IPS-18a (cell line): ENCODE data around the gene GINS2.

ENCODE experiments used
- H3K27ac ChIP-seq: one replicate; pipeline ENCODE4 v1.5.1; 2013; ENCODE audit warnings: low read length
- H3K27me3 ChIP-seq: one replicate; pipeline ENCODE4 v1.6.1; 2013; ENCODE audit warnings: mild to moderate bottlenecking, low read length; ENCODE audit not compliant: control insufficient read depth, insufficient read depth
- H3K36me3 ChIP-seq: one replicate; pipeline ENCODE4 v1.6.1; 2013; ENCODE audit warnings: low read depth, low read length; ENCODE audit not compliant: control insufficient read depth
- H3K4me1 ChIP-seq: one replicate; pipeline ENCODE4 v1.6.1; 2013; ENCODE audit warnings: low read depth, low read length; ENCODE audit not compliant: control insufficient read depth
- H3K4me3 ChIP-seq: one replicate; pipeline ENCODE4 v1.5.1; 2013; ENCODE audit warnings: low read length
- H3K9ac ChIP-seq: one replicate; pipeline ENCODE4 v1.6.1; 2013; ENCODE audit warnings: mild to moderate bottlenecking, low read length, moderate library complexity
- H3K9me3 ChIP-seq: one replicate; pipeline ENCODE4 v1.6.1; 2013; ENCODE audit warnings: low read depth, low read length; ENCODE audit not compliant: control insufficient read depth

GINS2 gene

GRCh38 chr16:85715169-85716021 lies 26.6 kb upstream of the GINS2 start:
- Histone ChIP-seq H3K36me3 (no peaks in the 10 kb centered on the region), H3K9me3 (no peaks in the 10 kb centered on the region), H3K27ac (no peak overlapping the region), H3K4me1 (peaks cover 5% of the 10 kb centered on the region), H3K4me3 (peak overlapping the region; percentile 38), H3K9ac (no peak overlapping the region), H3K27me3 (peaks cover 20% of the 10 kb centered on the region)

- no peaks in the 10 kb centered on the region for H3K9me3 ChIP-seq
- H3K36me3 ChIP-seq: no peaks in the 10 kb centered on the region
- H3K27ac ChIP-seq: no peak overlapping the region
- H3K4me1 ChIP-seq: peaks cover 5% of the 10 kb centered on the region
- peaks cover 20% of the 10 kb centered on the region for H3K27me3 ChIP-seq
- no peak overlapping the region for H3K4me3 ChIP-seq
- H3K9ac ChIP-seq: no peak overlapping the region
These were observed 24.0 kb upstream of the GINS2 start for GRCh38 chr16:85712801-85713200.

DNA sequence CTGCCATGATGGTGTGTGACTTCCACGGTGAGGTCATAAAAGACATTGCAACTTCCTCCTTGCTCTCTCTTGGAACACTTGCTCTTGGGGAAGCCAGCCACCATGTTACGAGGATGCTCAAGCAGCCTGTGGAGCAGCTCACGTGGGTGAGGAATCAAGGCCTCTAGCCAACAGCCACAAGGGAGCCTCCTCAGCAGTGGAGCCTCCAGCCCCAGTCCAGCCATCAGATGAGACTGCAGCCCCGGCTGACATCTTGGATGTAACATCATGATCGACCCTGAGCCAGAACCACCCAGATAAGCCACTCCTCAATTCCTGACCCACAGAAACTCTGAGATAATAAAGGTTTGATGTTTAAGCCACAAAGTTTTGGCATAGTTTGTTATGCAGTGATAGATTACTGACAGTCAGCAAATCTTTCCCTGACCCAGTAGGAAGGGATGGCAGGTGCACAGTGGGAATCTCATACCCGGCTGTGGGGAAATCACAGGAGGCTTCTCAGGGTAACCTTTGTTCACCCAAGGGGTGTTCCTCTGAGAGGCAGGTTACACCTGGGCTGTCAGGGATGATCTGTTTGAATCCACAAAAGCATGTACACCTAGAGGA lies 23.3 kb upstream of the GINS2 start:
- Histone ChIP-seq H3K4me3 (no peak overlapping the region), H3K9ac (no peak overlapping the region), H3K27ac (no peak overlapping the region), H3K9me3 (no peaks in the 10 kb centered on the region), H3K27me3 (peaks cover 20% of the 10 kb centered on the region), H3K4me1 (peaks cover 5% of the 10 kb centered on the region), H3K36me3 (no peaks in the 10 kb centered on the region)

DNA sequence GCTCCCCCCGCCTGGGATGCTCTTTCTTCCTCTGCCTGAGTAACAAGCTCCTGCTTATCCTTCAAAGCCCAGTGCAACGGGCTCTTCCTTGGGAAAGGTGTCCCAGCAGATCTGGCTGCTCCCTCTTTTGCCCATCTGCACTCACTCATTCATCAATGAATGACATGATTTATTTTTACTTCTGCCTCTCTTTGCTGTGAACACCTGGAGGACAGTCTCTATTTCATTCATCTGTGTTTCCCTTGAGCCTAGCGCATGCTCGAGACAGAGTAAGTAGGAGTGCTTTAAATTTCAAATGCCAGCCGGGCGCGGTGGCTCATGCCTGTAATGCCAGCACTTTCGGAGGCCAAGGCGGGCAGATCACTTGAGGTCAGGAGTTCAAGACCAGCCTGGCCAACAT lies 22.0 kb upstream of the GINS2 start:
- Histone ChIP-seq H3K9me3 (no peaks in the 10 kb centered on the region), H3K27ac (no peak overlapping the region), H3K4me3 (no peak overlapping the region), H3K27me3 (peaks cover 8% of the 10 kb centered on the region), H3K36me3 (no peaks in the 10 kb centered on the region), H3K4me1 (peaks cover 5% of the 10 kb centered on the region), H3K9ac (no peak overlapping the region)

- no peak overlapping the region for H3K27ac ChIP-seq
- no peaks in the 10 kb centered on the region for H3K4me1 ChIP-seq
- H3K9ac ChIP-seq: no peak overlapping the region
- peaks cover under 1% of the 10 kb centered on the region for H3K27me3 ChIP-seq
- no peak overlapping the region for H3K4me3 ChIP-seq
- H3K9me3 ChIP-seq: no peaks in the 10 kb centered on the region
- H3K36me3 ChIP-seq: no peaks in the 10 kb centered on the region
These were observed 21.2 kb upstream of the GINS2 start for GRCh38 chr16:85709766-85710585.

DNA sequence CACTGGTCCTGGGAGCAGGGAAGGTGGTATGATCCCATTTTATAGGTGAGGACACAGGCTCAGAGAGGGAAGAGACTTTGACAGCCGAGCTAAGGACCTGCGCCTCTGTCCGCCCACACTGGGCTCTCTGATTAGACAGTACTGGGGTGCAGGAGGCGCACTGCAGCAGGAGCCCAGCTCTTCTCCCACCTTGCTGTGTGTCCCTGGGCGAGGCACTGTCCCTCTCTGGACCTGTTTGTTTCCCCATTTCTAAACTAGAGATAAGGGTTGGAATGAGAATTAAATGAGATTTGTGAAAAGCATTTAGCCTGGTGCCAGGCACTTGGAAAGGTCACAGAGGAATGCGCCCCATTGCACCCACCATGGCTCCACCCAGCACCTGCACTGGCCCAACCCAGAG lies 19.6 kb upstream of the GINS2 start:
- Histone ChIP-seq H3K4me3 (no peak overlapping the region), H3K9me3 (no peaks in the 10 kb centered on the region), H3K27me3 (no peaks in the 10 kb centered on the region), H3K9ac (no peak overlapping the region), H3K36me3 (no peaks in the 10 kb centered on the region), H3K4me1 (no peaks in the 10 kb centered on the region), H3K27ac (no peak overlapping the region)

GRCh38 chr16:85707528-85708095 lies 18.9 kb upstream of the GINS2 start:
- H3K27ac ChIP-seq: no peak overlapping the region
- no peaks in the 10 kb centered on the region for H3K36me3 ChIP-seq
- no peak overlapping the region for H3K9ac ChIP-seq
- no peaks in the 10 kb centered on the region for H3K4me1 ChIP-seq
- H3K4me3 ChIP-seq: no peak overlapping the region
- H3K9me3 ChIP-seq: no peaks in the 10 kb centered on the region
- H3K27me3 ChIP-seq: no peaks in the 10 kb centered on the region

GRCh38 chr16:85706449-85707034 lies 17.8 kb upstream of the GINS2 start:
- H3K27me3 ChIP-seq: no peaks in the 10 kb centered on the region
- H3K4me3 ChIP-seq: no peak overlapping the region
- no peaks in the 10 kb centered on the region for H3K4me1 ChIP-seq
- H3K27ac ChIP-seq: no peak overlapping the region
- no peak overlapping the region for H3K9ac ChIP-seq
- no peaks in the 10 kb centered on the region for H3K36me3 ChIP-seq
- H3K9me3 ChIP-seq: no peaks in the 10 kb centered on the region

DNA sequence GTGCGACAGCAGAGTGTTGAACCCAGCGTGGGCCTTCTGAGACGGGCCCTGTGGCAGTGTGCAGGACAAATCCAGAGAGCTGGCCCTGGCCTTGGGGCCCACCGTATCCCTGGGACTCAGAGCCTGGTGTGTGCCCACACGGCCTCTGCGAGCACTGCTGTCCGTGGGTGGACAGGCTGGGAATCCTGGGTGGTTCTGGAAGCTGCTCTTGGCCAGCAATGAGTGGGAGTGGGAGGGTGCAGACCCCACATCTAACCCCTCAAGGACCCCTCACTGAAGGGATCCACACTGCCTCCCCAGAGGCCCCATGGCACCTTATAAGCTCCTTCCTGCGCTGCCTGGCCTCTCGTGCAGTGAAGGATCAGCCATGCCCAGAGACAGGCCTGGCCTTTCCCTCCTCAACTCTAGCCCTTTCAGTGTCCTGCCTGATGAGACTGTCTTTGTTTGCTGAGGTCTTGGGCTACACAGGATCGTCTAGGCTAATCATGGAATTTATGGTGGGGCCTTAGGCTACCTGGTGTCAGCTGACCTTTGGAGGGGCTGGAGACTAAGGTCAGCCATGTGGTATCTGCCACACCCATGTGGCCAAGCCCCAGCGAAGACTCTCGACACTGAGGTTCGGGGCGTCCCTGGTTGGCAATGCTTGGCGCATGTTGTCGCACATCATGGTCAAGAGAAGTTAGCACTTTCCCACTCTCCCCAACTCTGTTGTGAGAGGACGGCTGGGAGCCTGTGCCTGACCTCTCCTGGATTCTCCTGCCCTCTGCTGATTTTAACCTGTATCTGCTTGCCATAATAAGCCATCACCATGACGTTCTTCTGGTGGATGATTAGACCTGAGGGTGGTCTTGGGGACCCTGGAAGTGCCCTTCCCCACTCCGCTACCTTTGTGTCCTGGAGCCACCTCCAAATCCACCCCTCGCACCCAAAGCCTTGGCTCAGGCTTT lies 16.4 kb upstream of the GINS2 start:
- Histone ChIP-seq H3K27ac (no peak overlapping the region), H3K9me3 (no peaks in the 10 kb centered on the region), H3K27me3 (no peaks in the 10 kb centered on the region), H3K9ac (no peak overlapping the region), H3K4me3 (no peak overlapping the region), H3K4me1 (no peaks in the 10 kb centered on the region), H3K36me3 (no peaks in the 10 kb centered on the region)

- no peak overlapping the region for H3K27ac ChIP-seq
- H3K9ac ChIP-seq: no peak overlapping the region
- no peaks in the 10 kb centered on the region for H3K9me3 ChIP-seq
- H3K27me3 ChIP-seq: no peaks in the 10 kb centered on the region
- no peak overlapping the region for H3K4me3 ChIP-seq
- H3K36me3 ChIP-seq: no peaks in the 10 kb centered on the region
- no peaks in the 10 kb centered on the region for H3K4me1 ChIP-seq
These were observed 15.3 kb upstream of the GINS2 start for GRCh38 chr16:85704011-85704410.
